ENCODE measurements around the gene PIK3AP1. TPM values are rescaled to one million over a fixed set of nuclear protein-coding genes. Genes with fewer than 3 reads are reported as not detected.

Gene PIK3AP1
- total and polyA plus RNA-seq, 4 donors: 27.3 to 137 (median 50.9) TPM

DNA sequence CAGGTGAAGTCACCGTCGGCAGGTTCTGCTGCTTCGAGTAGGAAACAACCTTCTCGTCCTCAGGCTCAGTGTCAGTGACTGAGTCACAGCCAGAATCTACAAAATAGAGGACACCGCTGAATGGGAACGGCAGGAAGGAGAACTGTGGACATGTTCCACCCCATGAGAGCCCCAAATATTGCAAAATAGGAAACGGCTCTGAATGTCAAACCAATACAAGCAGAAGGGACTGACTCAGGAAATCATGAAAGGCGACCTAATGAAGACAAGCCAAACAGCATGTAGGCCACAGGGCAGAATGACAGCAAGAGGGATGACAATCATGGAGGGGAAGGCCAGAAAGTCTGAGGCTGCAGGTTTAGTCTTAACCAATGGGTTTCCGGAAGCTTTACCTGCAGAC, 63.5 kb downstream of the PIK3AP1 start:
- Histone ChIP-seq H3K27ac (ENCODE audit: low read depth in 1 of 2, low read length in 2 of 2) (peak overlapping the region in 1 of 2 donors; percentile 31), H3K9me3 (ENCODE audit: control insufficient read depth in 4 of 4, low read length in 3 of 4) (no peaks in the 10 kb centered on the region), H3K9ac (ENCODE audit: low read depth in 1 of 2, low read length in 2 of 2) (no peak overlapping the region), H3K4me1 (ENCODE audit: control insufficient read depth in 4 of 4, insufficient read depth in 4 of 4, low read length in 3 of 4) (peaks cover 15 to 45% (median 25%) of the 10 kb centered on the region in 4 donors), H3K27me3 (ENCODE audit: control insufficient read depth in 4 of 4, insufficient read depth in 4 of 4, low read length in 3 of 4) (no peaks in the 10 kb centered on the region), H3K36me3 (ENCODE audit: control insufficient read depth in 4 of 4, insufficient read depth in 3 of 4, low read depth in 1 of 4, low read length in 3 of 4) (peaks cover 0 to 4% (median 2%) of the 10 kb centered on the region in 4 donors), H3K4me3 (ENCODE audit: low read depth in 1 of 3, low read length in 3 of 3) (no peak overlapping the region)
- 72% methylated on average over 9 of the region's 9 CpGs for WGBS
- DNase-seq (ENCODE audit: low spot score): no peak
- TF ChIP-seq YY1 (IDR thresholded peaks at IDR 0.05) (no peak), RXRA (IDR thresholded peaks at IDR 0.05) (peak in 1 of 2 donors; percentile 21), GABPA (IDR thresholded peaks at IDR 0.05 in 1 of 2, conservative IDR thresholded peaks at IDR 0.05 in 1 of 2) (no peak)

DNA sequence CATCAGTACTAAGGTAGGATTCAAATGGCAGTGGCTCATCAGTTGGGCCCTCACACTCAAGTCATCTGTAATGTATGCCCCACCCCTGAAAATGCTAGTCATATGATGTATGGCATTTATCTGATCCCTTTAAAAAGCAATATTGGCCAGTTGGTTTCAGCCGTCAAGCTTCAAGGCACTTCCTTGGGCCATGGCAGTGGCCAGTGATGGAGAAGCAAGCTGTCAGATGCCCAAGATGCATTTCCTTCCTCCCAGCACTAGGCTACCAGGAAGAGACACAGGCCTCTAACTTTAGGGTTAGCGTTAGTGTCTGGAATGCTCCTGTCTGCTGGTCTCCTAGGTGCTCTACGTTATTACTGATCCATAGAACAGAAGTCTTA, 64.1 kb downstream of the PIK3AP1 start:
- Histone ChIP-seq H3K27ac (ENCODE audit: low read depth in 1 of 2, low read length in 2 of 2) (peak overlapping the region; percentile 8 to 31), H3K9me3 (ENCODE audit: control insufficient read depth in 4 of 4, low read length in 3 of 4) (no peaks in the 10 kb centered on the region), H3K9ac (ENCODE audit: low read depth in 1 of 2, low read length in 2 of 2) (no peak overlapping the region), H3K4me3 (ENCODE audit: low read depth in 1 of 3, low read length in 3 of 3) (no peak overlapping the region), H3K4me1 (ENCODE audit: control insufficient read depth in 4 of 4, insufficient read depth in 4 of 4, low read length in 3 of 4) (peaks cover 12 to 42% (median 23%) of the 10 kb centered on the region in 4 donors), H3K36me3 (ENCODE audit: control insufficient read depth in 4 of 4, insufficient read depth in 3 of 4, low read depth in 1 of 4, low read length in 3 of 4) (peaks cover 0 to 10% (median 7%) of the 10 kb centered on the region in 4 donors), H3K27me3 (ENCODE audit: control insufficient read depth in 4 of 4, insufficient read depth in 4 of 4, low read length in 3 of 4) (no peaks in the 10 kb centered on the region)
- 90% methylated on average over 3 of the region's 3 CpGs for WGBS
- TF ChIP-seq NR2F2 (IDR thresholded peaks at IDR 0.05): no peak
- no peak for TF ChIP-seq YY1 (IDR thresholded peaks at IDR 0.05)
- TF ChIP-seq JUND (IDR thresholded peaks at IDR 0.05): no peak
- TF ChIP-seq HNF4A (conservative IDR thresholded peaks at IDR 0.05): no peak
- TF ChIP-seq SP1 (IDR thresholded peaks at IDR 0.05): no peak
- no peak for TF ChIP-seq HNF4G (IDR thresholded peaks at IDR 0.05)
- DNase-seq (ENCODE audit: low spot score): no peak

DNA sequence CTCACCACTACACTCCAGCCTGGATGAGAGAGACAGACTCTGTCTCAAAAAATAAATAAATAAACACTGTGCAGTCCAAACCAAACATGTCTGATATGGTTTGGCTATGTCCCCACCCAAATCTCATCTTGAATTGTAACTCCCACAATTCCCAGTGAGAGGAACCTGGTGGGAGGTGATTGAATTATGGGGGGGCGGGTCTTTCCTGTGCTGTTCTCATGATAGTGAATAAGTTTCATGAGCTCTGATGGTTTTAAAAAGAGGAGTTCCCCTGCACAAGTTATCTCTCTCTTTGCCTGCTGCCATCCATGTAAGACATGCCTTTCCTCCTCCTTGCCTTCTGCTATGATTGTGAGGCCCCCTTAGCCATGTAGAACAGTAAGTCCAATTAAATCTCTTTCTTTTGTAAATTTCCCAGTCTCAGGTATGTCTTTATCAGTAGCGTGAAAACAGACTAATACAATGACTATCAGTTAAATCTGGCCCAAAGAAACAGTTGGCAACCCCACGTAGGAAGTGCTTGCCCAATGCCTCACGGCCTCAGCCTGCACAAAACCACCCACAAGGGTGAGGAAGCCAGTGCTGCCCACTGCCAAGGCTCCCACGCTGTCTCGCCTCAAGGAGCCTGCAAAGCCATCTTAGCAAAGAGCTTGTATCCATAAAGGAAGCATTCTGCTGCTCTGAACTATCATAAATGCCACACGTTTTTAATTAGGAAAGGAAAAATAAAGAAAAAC, 64.7 kb downstream of the PIK3AP1 start:
- Histone ChIP-seq H3K27me3 (ENCODE audit: control insufficient read depth in 4 of 4, insufficient read depth in 4 of 4, low read length in 3 of 4) (no peaks in the 10 kb centered on the region), H3K4me1 (ENCODE audit: control insufficient read depth in 4 of 4, insufficient read depth in 4 of 4, low read length in 3 of 4) (peaks cover 12 to 40% (median 23%) of the 10 kb centered on the region in 4 donors), H3K9me3 (ENCODE audit: control insufficient read depth in 4 of 4, low read length in 3 of 4) (no peaks in the 10 kb centered on the region), H3K36me3 (ENCODE audit: control insufficient read depth in 4 of 4, insufficient read depth in 3 of 4, low read depth in 1 of 4, low read length in 3 of 4) (peaks cover 0 to 16% (median 12%) of the 10 kb centered on the region in 4 donors), H3K4me3 (ENCODE audit: low read depth in 1 of 3, low read length in 3 of 3) (no peak overlapping the region), H3K27ac (ENCODE audit: low read depth in 1 of 2, low read length in 2 of 2) (peak overlapping the region; percentile 8 to 31), H3K9ac (ENCODE audit: low read depth in 1 of 2, low read length in 2 of 2) (no peak overlapping the region)
- TF ChIP-seq, protein P1, sequence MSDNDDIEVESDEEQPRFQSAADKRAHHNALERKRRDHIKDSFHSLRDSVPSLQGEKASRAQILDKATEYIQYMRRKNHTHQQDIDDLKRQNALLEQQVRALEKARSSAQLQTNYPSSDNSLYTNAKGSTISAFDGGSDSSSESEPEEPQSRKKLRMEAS (IDR thresholded peaks at IDR 0.05): no peak
- TF ChIP-seq TAF1 (conservative IDR thresholded peaks at IDR 0.05): no peak
- TF ChIP-seq HNF4A (conservative IDR thresholded peaks at IDR 0.05): no peak
- TF ChIP-seq NR2F2 (IDR thresholded peaks at IDR 0.05): no peak
- no peak for TF ChIP-seq FOXA2 (IDR thresholded peaks at IDR 0.05)
- TF ChIP-seq, protein P2, sequence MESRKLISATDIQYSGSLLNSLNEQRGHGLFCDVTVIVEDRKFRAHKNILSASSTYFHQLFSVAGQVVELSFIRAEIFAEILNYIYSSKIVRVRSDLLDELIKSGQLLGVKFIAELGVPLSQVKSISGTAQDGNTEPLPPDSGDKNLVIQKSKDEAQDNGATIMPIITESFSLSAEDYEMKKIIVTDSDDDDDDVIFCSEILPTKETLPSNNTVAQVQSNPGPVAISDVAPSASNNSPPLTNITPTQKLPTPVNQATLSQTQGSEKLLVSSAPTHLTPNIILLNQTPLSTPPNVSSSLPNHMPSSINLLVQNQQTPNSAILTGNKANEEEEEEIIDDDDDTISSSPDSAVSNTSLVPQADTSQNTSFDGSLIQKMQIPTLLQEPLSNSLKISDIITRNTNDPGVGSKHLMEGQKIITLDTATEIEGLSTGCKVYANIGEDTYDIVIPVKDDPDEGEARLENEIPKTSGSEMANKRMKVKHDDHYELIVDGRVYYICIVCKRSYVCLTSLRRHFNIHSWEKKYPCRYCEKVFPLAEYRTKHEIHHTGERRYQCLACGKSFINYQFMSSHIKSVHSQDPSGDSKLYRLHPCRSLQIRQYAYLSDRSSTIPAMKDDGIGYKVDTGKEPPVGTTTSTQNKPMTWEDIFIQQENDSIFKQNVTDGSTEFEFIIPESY (IDR thresholded peaks at IDR 0.05): no peak
- TF ChIP-seq SP1 (IDR thresholded peaks at IDR 0.05): no peak
- TF ChIP-seq, protein P3, sequence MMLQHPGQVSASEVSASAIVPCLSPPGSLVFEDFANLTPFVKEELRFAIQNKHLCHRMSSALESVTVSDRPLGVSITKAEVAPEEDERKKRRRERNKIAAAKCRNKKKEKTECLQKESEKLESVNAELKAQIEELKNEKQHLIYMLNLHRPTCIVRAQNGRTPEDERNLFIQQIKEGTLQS (IDR thresholded peaks at IDR 0.05): no peak
- TF ChIP-seq GABPA (IDR thresholded peaks at IDR 0.05 in 1 of 2, conservative IDR thresholded peaks at IDR 0.05 in 1 of 2): no peak
- no peak for TF ChIP-seq RXRA (IDR thresholded peaks at IDR 0.05)
- TF ChIP-seq, protein P4, sequence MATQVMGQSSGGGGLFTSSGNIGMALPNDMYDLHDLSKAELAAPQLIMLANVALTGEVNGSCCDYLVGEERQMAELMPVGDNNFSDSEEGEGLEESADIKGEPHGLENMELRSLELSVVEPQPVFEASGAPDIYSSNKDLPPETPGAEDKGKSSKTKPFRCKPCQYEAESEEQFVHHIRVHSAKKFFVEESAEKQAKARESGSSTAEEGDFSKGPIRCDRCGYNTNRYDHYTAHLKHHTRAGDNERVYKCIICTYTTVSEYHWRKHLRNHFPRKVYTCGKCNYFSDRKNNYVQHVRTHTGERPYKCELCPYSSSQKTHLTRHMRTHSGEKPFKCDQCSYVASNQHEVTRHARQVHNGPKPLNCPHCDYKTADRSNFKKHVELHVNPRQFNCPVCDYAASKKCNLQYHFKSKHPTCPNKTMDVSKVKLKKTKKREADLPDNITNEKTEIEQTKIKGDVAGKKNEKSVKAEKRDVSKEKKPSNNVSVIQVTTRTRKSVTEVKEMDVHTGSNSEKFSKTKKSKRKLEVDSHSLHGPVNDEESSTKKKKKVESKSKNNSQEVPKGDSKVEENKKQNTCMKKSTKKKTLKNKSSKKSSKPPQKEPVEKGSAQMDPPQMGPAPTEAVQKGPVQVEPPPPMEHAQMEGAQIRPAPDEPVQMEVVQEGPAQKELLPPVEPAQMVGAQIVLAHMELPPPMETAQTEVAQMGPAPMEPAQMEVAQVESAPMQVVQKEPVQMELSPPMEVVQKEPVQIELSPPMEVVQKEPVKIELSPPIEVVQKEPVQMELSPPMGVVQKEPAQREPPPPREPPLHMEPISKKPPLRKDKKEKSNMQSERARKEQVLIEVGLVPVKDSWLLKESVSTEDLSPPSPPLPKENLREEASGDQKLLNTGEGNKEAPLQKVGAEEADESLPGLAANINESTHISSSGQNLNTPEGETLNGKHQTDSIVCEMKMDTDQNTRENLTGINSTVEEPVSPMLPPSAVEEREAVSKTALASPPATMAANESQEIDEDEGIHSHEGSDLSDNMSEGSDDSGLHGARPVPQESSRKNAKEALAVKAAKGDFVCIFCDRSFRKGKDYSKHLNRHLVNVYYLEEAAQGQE (IDR thresholded peaks at IDR 0.05): no peak
- no peak for TF ChIP-seq HNF4G (IDR thresholded peaks at IDR 0.05)
- no peak for TF ChIP-seq FOXA1 (IDR thresholded peaks at IDR 0.05)
- TF ChIP-seq JUND (IDR thresholded peaks at IDR 0.05): no peak
- TF ChIP-seq, protein P5, sequence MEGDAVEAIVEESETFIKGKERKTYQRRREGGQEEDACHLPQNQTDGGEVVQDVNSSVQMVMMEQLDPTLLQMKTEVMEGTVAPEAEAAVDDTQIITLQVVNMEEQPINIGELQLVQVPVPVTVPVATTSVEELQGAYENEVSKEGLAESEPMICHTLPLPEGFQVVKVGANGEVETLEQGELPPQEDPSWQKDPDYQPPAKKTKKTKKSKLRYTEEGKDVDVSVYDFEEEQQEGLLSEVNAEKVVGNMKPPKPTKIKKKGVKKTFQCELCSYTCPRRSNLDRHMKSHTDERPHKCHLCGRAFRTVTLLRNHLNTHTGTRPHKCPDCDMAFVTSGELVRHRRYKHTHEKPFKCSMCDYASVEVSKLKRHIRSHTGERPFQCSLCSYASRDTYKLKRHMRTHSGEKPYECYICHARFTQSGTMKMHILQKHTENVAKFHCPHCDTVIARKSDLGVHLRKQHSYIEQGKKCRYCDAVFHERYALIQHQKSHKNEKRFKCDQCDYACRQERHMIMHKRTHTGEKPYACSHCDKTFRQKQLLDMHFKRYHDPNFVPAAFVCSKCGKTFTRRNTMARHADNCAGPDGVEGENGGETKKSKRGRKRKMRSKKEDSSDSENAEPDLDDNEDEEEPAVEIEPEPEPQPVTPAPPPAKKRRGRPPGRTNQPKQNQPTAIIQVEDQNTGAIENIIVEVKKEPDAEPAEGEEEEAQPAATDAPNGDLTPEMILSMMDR (IDR thresholded peaks at IDR 0.05; ENCODE audit: low read depth, low read length, missing input control): no peak
- TF ChIP-seq YY1 (IDR thresholded peaks at IDR 0.05): no peak
- no peak for TF ChIP-seq EGR1 (IDR thresholded peaks at IDR 0.05; ENCODE audit: low read depth in 2 of 2)
- TF ChIP-seq RAD21 (IDR thresholded peaks at IDR 0.05): no peak
- DNase-seq (ENCODE audit: low spot score): no peak
- WGBS: 75% methylated on average over 7 of the region's 7 CpGs
